Caco-2 (cell line): ENCODE results near the gene SPAG17. TPM values are rescaled to one million over a fixed set of nuclear protein-coding genes. Genes with fewer than 3 reads are reported as not detected.

Source experiments
- BruUV-seq: library from RNA; stranded (reverse); fragments of 400-500 nt; replicated peaks from 2 replicates; lab custom pipeline; 2021; lab: Mats Ljungman, UMichigan
- CTCF ChIA-PET: fragments of 300-600 bp; sonication (Branson Sonifier 250); formaldehyde crosslinking; loops from one replicate; lab custom pipeline; 2022; ENCODE audit warnings: antibody characterized with exemption; lab: Charles Lee
- POLR2A ChIA-PET: fragments of 300-600 bp; sonication (Branson Sonifier 250); formaldehyde crosslinking; loops from one replicate; lab custom pipeline; 2022; ENCODE audit warnings: antibody characterized with exemption; lab: Charles Lee
- DNase-seq, 2 experiments: peaks; one replicate each; pipeline versions ENCODE4 v3.0.0 to v3.0.0-alpha.2; 2020 to 2022
- H3K27me3 ChIP-seq: replicated peaks from 2 replicates; pipeline ENCODE4 v1.6.0; 2011; ENCODE audit warnings: low read length; ENCODE audit not compliant: control insufficient read depth, insufficient read depth
- H3K36me3 ChIP-seq: 2 replicates; pipeline ENCODE4 v1.5.1; 2011; ENCODE audit warnings: low read length; ENCODE audit not compliant: control insufficient read depth, insufficient read depth
- H3K4me1 ChIP-seq: fragments of 250-450 bp; sonication (Bioruptor Pico); 2 replicates; pipeline ENCODE4 v1.5.1; 2020; ENCODE audit warnings: mild to moderate bottlenecking
- H3K4me3 ChIP-seq: 2 replicates; pipeline ENCODE4 v1.5.1; 2011; ENCODE audit warnings: low read depth, mild to moderate bottlenecking, control low read depth, low read length
- H3K9me3 ChIP-seq: fragments of 250-450 bp; sonication (Bioruptor Pico); 2 replicates; pipeline ENCODE4 v1.5.1; 2020; ENCODE audit warnings: mild to moderate bottlenecking, moderate library complexity
- H3K27ac Mint-ChIP-seq: one replicate; pipeline ENCODE4 v1.8.0; 2022; ENCODE audit warnings: mixed read lengths; ENCODE audit not compliant: unreplicated experiment
- H3K27me3 Mint-ChIP-seq: one replicate; pipeline ENCODE4 v1.8.0; 2022; ENCODE audit warnings: mixed read lengths; ENCODE audit not compliant: insufficient read depth, unreplicated experiment
- H3K36me3 Mint-ChIP-seq: one replicate; pipeline ENCODE4 v1.8.0; 2022; ENCODE audit warnings: mild to moderate bottlenecking, mixed read lengths; ENCODE audit not compliant: insufficient read depth, unreplicated experiment
- H3K4me1 Mint-ChIP-seq: one replicate; pipeline ENCODE4 v1.8.0; 2022; ENCODE audit warnings: low read depth, mixed read lengths; ENCODE audit not compliant: unreplicated experiment
- H3K4me3 Mint-ChIP-seq: one replicate; pipeline ENCODE4 v1.8.0; 2022; ENCODE audit warnings: mild to moderate bottlenecking, moderate library complexity, mixed read lengths; ENCODE audit not compliant: unreplicated experiment
- H3K9me3 Mint-ChIP-seq: one replicate; pipeline ENCODE4 v1.8.0; 2022; ENCODE audit warnings: mixed read lengths; ENCODE audit not compliant: unreplicated experiment
- CTCF ChIP-seq, 2 experiments: fragments of 200-600 bp in 1 of 2; IDR thresholded peaks; 1 replicate in 1 of 2; 2 replicates in 1 of 2; pipeline versions ENCODE4 v1.5.1 to v1.8.0; 2011 to 2022; ENCODE audit warnings: antibody characterized with exemption in 1 of 2, control low read depth in 1 of 2, inconsistent platforms in 1 of 2, low read depth in 1 of 2, low read length in 1 of 2, mild to moderate bottlenecking in 1 of 2, moderate library complexity in 1 of 2; ENCODE audit not compliant: insufficient read depth in 1 of 2, severe bottlenecking in 1 of 2, unreplicated experiment in 1 of 2
- intact Hi-C: fragments of 100-400 bp; cut with micrococcal nuclease; formaldehyde crosslinking; loops from one replicate; pipeline ENCODE4 v1.10.0; 2022; ENCODE audit not compliant: unreplicated experiment
- total RNA-seq: library from RNA; stranded (reverse); gene quantifications from 2 replicates; pipeline ENCODE4 v1.2.3, GENCODE V29; 2022

SPAG17 gene
- total RNA-seq, 1 experiment from 2014 or later = not detected

GRCh38 chr1:118124064-118124463 lies 61.0 kb downstream of the SPAG17 start:
- H3K36me3 ChIP-seq = no peaks in the 10 kb centered on the region
- no peak for DNase-seq
- POLR2A ChIA-PET = no interaction called here
- H3K4me1 Mint-ChIP-seq = peaks cover 4% of the 10 kb centered on the region
- peaks cover 2% of the 10 kb centered on the region for H3K4me1 ChIP-seq
- no peak overlapping the region for H3K27ac Mint-ChIP-seq
- H3K36me3 Mint-ChIP-seq = no peaks in the 10 kb centered on the region
- CTCF ChIA-PET = no interaction called here
- H3K4me3 Mint-ChIP-seq = no peak overlapping the region
- TF ChIP-seq CTCF (IDR thresholded peaks at IDR 0.05; ENCODE audit: insufficient read depth in 1 of 2, low read depth in 1 of 2, low read length in 1 of 2, severe bottlenecking in 1 of 2, unreplicated experiment in 1 of 2) = no peak
- H3K27me3 Mint-ChIP-seq = no peaks in the 10 kb centered on the region
- no peaks in the 10 kb centered on the region for H3K27me3 ChIP-seq
- H3K4me3 ChIP-seq = no peak overlapping the region
- H3K9me3 ChIP-seq = no peaks in the 10 kb centered on the region
- no peaks in the 10 kb centered on the region for H3K9me3 Mint-ChIP-seq
- intact Hi-C loops = no loop called here
- no TSS peak for BruUV-seq

GRCh38 chr1:118123116-118123839 lies 61.8 kb downstream of the SPAG17 start:
- H3K9me3 Mint-ChIP-seq = no peaks in the 10 kb centered on the region
- CTCF ChIA-PET = no interaction called here
- intact Hi-C loops = no loop called here
- no TSS peak for BruUV-seq
- Histone ChIP-seq H3K4me3 (no peak overlapping the region), H3K27me3 (no peaks in the 10 kb centered on the region), H3K4me1 (peaks cover 10% of the 10 kb centered on the region), H3K36me3 (no peaks in the 10 kb centered on the region), H3K9me3 (no peaks in the 10 kb centered on the region)
- no peak for TF ChIP-seq CTCF (IDR thresholded peaks at IDR 0.05; ENCODE audit: insufficient read depth in 1 of 2, low read depth in 1 of 2, low read length in 1 of 2, severe bottlenecking in 1 of 2, unreplicated experiment in 1 of 2)
- H3K4me1 Mint-ChIP-seq = peaks cover 12% of the 10 kb centered on the region
- POLR2A ChIA-PET = no interaction called here
- no peak for DNase-seq
- H3K27me3 Mint-ChIP-seq = no peaks in the 10 kb centered on the region
- no peak overlapping the region for H3K27ac Mint-ChIP-seq
- no peaks in the 10 kb centered on the region for H3K36me3 Mint-ChIP-seq
- no peak overlapping the region for H3K4me3 Mint-ChIP-seq

- no peaks in the 10 kb centered on the region for H3K27me3 Mint-ChIP-seq
These were observed 62.6 kb downstream of the SPAG17 start for GRCh38 chr1:118122234-118123004.

More at GRCh38 chr1:118122234-118123004, 62.6 kb downstream of the SPAG17 start:
- Histone ChIP-seq H3K36me3 (no peaks in the 10 kb centered on the region), H3K27me3 (no peaks in the 10 kb centered on the region), H3K4me1 (peaks cover 15% of the 10 kb centered on the region), H3K4me3 (no peak overlapping the region), H3K9me3 (no peaks in the 10 kb centered on the region)
- Mint-ChIP-seq H3K36me3 (no peaks in the 10 kb centered on the region), H3K9me3 (no peaks in the 10 kb centered on the region), H3K4me3 (no peak overlapping the region), H3K4me1 (peaks cover 14% of the 10 kb centered on the region), H3K27ac (no peak overlapping the region)
- no TSS peak for BruUV-seq
- no peak for TF ChIP-seq CTCF (IDR thresholded peaks at IDR 0.05; ENCODE audit: insufficient read depth in 1 of 2, low read depth in 1 of 2, low read length in 1 of 2, severe bottlenecking in 1 of 2, unreplicated experiment in 1 of 2)
- CTCF ChIA-PET = no interaction called here
- POLR2A ChIA-PET = no interaction called here
- intact Hi-C loops = no loop called here
- DNase-seq = no peak
